ENCODE data around the gene PLLP. TPM values are rescaled to one million over a fixed set of nuclear protein-coding genes. Genes with fewer than 3 reads are reported as not detected.
A peak's percentile ranks its signal among the peaks of the same experiment; 100 is the strongest.

PLLP gene
- total RNA-seq, 3 donors from 2014 or later: 2.8 to 8.6 (median 4.3) TPM

- H3K4me3 ChIP-seq: no peak overlapping the region
- intact Hi-C loops (cut with DNase I, micrococcal nuclease): no loop called here
- no peaks in the 10 kb centered on the region for H3K36me3 ChIP-seq (ENCODE audit: low read depth)
- DNase-seq (no peak), ATAC-seq (peak; percentile 66)
- H3K9me3 ChIP-seq: no peaks in the 10 kb centered on the region
- peaks cover 3% of the 10 kb centered on the region for H3K4me1 ChIP-seq (ENCODE audit: low read depth)
- no peak for TF ChIP-seq CTCF (IDR thresholded peaks at IDR 0.05)
These were observed 29.8 kb upstream of the PLLP start for GRCh38 chr16:57314161-57314785.

GRCh38 chr16:57313509-57313908, 29.0 kb upstream of the PLLP start:
- DNase-seq (no peak), ATAC-seq (no peak)
- TF ChIP-seq CTCF (IDR thresholded peaks at IDR 0.05): no peak
- H3K4me3 ChIP-seq: no peak overlapping the region
- intact Hi-C loops (cut with DNase I, micrococcal nuclease): no loop called here
- no peaks in the 10 kb centered on the region for H3K9me3 ChIP-seq
- peaks cover 3% of the 10 kb centered on the region for H3K4me1 ChIP-seq (ENCODE audit: low read depth)
- H3K36me3 ChIP-seq (ENCODE audit: low read depth): no peaks in the 10 kb centered on the region

- no peak for TF ChIP-seq CTCF (IDR thresholded peaks at IDR 0.05)
- DNase-seq (no peak), ATAC-seq (no peak)
- no peaks in the 10 kb centered on the region for H3K36me3 ChIP-seq (ENCODE audit: low read depth)
- peaks cover 3% of the 10 kb centered on the region for H3K4me1 ChIP-seq (ENCODE audit: low read depth)
- no peak overlapping the region for H3K4me3 ChIP-seq
- intact Hi-C loops (cut with DNase I, micrococcal nuclease): no loop called here
- no peaks in the 10 kb centered on the region for H3K9me3 ChIP-seq
These were observed 26.3 kb upstream of the PLLP start for GRCh38 chr16:57310801-57311200.

GRCh38 chr16:57308041-57308440, 23.6 kb upstream of the PLLP start:
- Histone ChIP-seq H3K36me3 (ENCODE audit: low read depth) (no peaks in the 10 kb centered on the region), H3K4me3 (no peak overlapping the region), H3K4me1 (ENCODE audit: low read depth) (peaks cover 9% of the 10 kb centered on the region), H3K9me3 (no peaks in the 10 kb centered on the region)
- intact Hi-C loops (cut with DNase I, micrococcal nuclease): loop anchor here in 1 of 2 donors (10.0 kb wide), 1 partner anchor 217 kb away; no protein-coding TSS in a partner anchor
- ATAC-seq (no peak), DNase-seq (no peak)
- no peak for TF ChIP-seq CTCF (IDR thresholded peaks at IDR 0.05)

GRCh38 chr16:57307365-57307764, 22.9 kb upstream of the PLLP start:
- no peak for TF ChIP-seq CTCF (IDR thresholded peaks at IDR 0.05)
- Histone ChIP-seq H3K4me3 (no peak overlapping the region), H3K4me1 (ENCODE audit: low read depth) (peaks cover 9% of the 10 kb centered on the region), H3K9me3 (no peaks in the 10 kb centered on the region), H3K36me3 (ENCODE audit: low read depth) (no peaks in the 10 kb centered on the region)
- intact Hi-C loops (cut with DNase I, micrococcal nuclease): loop anchor here in 1 of 2 donors (10.0 kb wide), 1 partner anchor 217 kb away; no protein-coding TSS in a partner anchor
- DNase-seq: no peak
- no peak for ATAC-seq
